Uterus (tissue), 2 donors: ENCODE data around the gene CDC27.

Experiments used
- CTCF ChIP-seq, 4 experiments: fragments of 200-600 bp in 2 of 4; fragments of 450-650 bp in 2 of 4; sonication (generic) in 2 of 4; IDR thresholded peaks; one replicate each; pipeline ENCODE4 v1.5.1; 2016 to 2019; ENCODE audit warnings: antibody characterized with exemption in 4 of 4, mild to moderate bottlenecking in 2 of 4, moderate library complexity in 1 of 4
- POLR2A ChIP-seq, 2 donors: fragments of 450-650 bp; IDR thresholded peaks; one replicate each; pipeline ENCODE4 v1.6.1; 2016; ENCODE audit warnings: antibody characterized with exemption in 2 of 2, mild to moderate bottlenecking in 1 of 2, moderate library complexity in 1 of 2

- TF ChIP-seq CTCF (IDR thresholded peaks at IDR 0.05) (no peak), POLR2A (IDR thresholded peaks at IDR 0.05) (no peak)
Measured at GRCh38 chr17:47230864-47231263, 41.8 kb upstream of the CDC27 start.
